Activated naive CD8-positive, alpha-beta T cell treated with anti-CD3 and anti-CD28 coated beads, Interleukin-2, amount 10 ng/mL, durations not matched to agents 7 days and 5 days (primary cell): ENCODE results near the gene HSPB6. TPM values are rescaled to one million over a fixed set of nuclear protein-coding genes. Genes with fewer than 3 reads are reported as not detected.

ENCODE experiments used
- ATAC-seq: fragments of 150-1000 bp; cut with Tn5 transposase; one replicate; pipeline ENCODE4 v1.10.0; 2021; ENCODE audit warnings: low read depth, moderate library complexity
- POLR2A ChIA-PET: fragments of 350-600 bp; sonication (Branson Sonifier 250); formaldehyde crosslinking; loops from one replicate; lab custom pipeline; 2021; ENCODE audit warnings: antibody characterized with exemption; lab: Charles Lee
- DNase-seq: peaks from one replicate; pipeline ENCODE4 v3.0.0; 2021
- H3K27ac Mint-ChIP-seq: one replicate; pipeline ENCODE4 v1.8.0; 2022; ENCODE audit warnings: mild to moderate bottlenecking, mixed read lengths
- H3K27me3 Mint-ChIP-seq: one replicate; pipeline ENCODE4 v1.8.0; 2022; ENCODE audit warnings: mild to moderate bottlenecking, moderate library complexity, mixed read lengths
- H3K36me3 Mint-ChIP-seq: one replicate; pipeline ENCODE4 v1.8.0; 2021; ENCODE audit warnings: mild to moderate bottlenecking, mixed read lengths
- H3K4me1 Mint-ChIP-seq: one replicate; pipeline ENCODE4 v1.8.0; 2021; ENCODE audit warnings: mixed read lengths
- H3K4me3 Mint-ChIP-seq: one replicate; pipeline ENCODE4 v1.8.0; 2022; ENCODE audit warnings: mild to moderate bottlenecking, moderate library complexity, mixed read lengths
- H3K9me3 Mint-ChIP-seq: one replicate; pipeline ENCODE4 v1.8.0; 2021; ENCODE audit warnings: mixed read lengths
- total RNA-seq, 2 experiments: library from RNA; stranded (reverse); gene quantifications; one replicate each; pipeline ENCODE4 v1.2.3, GENCODE V29; 2021

HSPB6 gene
- total RNA-seq, 2 experiments from 2014 or later: 0.36 TPM; not detected in 1

GRCh38 chr19:35742121-35742724 is 14.6 kb downstream of the HSPB6 start, which contains the start of gene IGFLR1:
IGFLR1 (minus strand) TSS chr19:35742452; CDS start chr19:35741180, 1,272 bp downstream.
- Mint-ChIP-seq H3K27ac (peak within 1 kb of the TSS; percentile 94), H3K4me3 (peak within 1 kb of the TSS; percentile 90), H3K4me1 (peaks cover 30% of the 10 kb centered on the region), H3K9me3 (no peaks in the 10 kb centered on the region), H3K36me3 (peaks cover 11% of the 10 kb centered on the region), H3K27me3 (no peaks in the 10 kb centered on the region)
- POLR2A ChIA-PET: interaction anchor here (1.0 to 4.5 kb wide), 5 partner anchors 14 to 98 kb away, joined by 4 to 32 read pairs (median 5); partner anchors contain the start of genes HSPB6 and KMT2B
- ATAC-seq: no peak
- peak; percentile 65 for DNase-seq

- POLR2A ChIA-PET: interaction anchor here (0.7 to 4.5 kb wide), 13 partner anchors 10 to 189 kb away, joined by 3 to 32 read pairs (median 5); partner anchors contain the start of genes HAUS5, HSPB6 and KMT2B
- ATAC-seq (no peak), DNase-seq (no peak)
- Mint-ChIP-seq H3K4me1 (peaks cover 31% of the 10 kb centered on the region), H3K27me3 (no peaks in the 10 kb centered on the region), H3K36me3 (peaks cover 13% of the 10 kb centered on the region), H3K4me3 (peak overlapping the region; percentile 96), H3K9me3 (no peaks in the 10 kb centered on the region), H3K27ac (peak overlapping the region; percentile 89)
Observed at GRCh38 chr19:35741203-35741515, 15.7 kb downstream of the HSPB6 start.

DNA sequence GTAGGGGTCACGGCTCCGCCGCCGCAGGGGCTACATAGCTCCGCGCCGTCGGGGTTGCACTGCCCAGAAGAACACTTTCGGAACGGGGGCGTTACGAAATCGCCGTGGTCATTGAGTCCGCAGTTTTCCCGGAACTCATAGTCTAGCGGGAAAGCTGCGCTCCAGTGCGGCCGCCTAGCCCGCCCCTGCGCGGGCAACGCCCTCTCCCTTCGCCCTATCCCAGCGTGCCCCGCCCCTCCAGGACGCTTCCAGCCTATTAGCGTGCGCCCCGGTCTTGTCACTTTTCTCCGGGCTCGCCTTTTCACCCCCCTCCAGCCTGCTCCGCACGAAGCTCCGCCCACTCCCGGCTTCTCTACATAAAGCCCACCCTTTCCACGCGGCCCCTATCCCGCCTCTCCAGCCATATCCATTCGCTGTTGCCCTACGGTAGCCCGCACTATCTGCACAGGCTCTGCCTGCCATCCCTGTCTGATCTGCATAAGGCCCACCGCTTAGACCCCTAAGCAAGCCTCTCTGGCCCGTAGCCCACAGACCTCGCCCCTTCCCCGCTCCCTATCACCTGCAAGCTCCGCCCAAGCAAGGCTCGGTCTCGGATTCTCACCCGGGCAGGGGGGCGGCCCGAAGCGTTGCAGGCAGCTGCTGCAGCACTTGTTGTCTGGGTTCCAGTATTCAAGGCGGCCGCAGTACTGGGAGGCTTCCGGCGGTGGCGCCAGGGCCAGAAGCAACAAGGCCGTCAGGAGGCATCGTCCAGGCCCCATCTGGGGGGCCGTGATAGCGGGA is 16.2 kb downstream of the HSPB6 start:
- no peaks in the 10 kb centered on the region for H3K27me3 Mint-ChIP-seq
- H3K36me3 Mint-ChIP-seq: peaks cover 13% of the 10 kb centered on the region
- peaks cover 31% of the 10 kb centered on the region for H3K4me1 Mint-ChIP-seq
- H3K9me3 Mint-ChIP-seq: no peaks in the 10 kb centered on the region
- H3K27ac Mint-ChIP-seq: peak overlapping the region; percentile 89
- POLR2A ChIA-PET: interaction anchor here (0.7 to 4.5 kb wide), 19 partner anchors 8 to 213 kb away, joined by 3 to 32 read pairs (median 3); partner anchors contain the start of genes COX6B1, HAUS5, KMT2B and LIN37
- ATAC-seq (peak; percentile 68), DNase-seq (peak; percentile 95)
- peak overlapping the region; percentile 96 for H3K4me3 Mint-ChIP-seq

DNA sequence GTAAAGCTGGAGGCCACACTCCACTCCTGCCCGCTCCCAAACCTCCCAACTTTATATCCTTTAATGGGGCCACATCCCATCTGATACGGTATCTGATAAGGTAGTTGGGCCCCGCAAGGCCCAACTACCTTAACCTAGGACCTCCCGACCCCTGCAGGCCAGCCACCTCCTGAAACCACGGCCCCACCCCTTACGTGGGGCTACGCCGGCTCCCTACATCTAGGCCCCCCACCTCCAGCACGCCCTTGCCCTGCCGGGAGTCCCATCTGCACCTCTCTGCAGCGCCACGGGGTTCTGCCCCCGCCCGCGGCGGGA is 16.8 kb downstream of the HSPB6 start:
- DNase-seq (no peak), ATAC-seq (peak; percentile 18)
- no peaks in the 10 kb centered on the region for H3K9me3 Mint-ChIP-seq
- peaks cover 33% of the 10 kb centered on the region for H3K4me1 Mint-ChIP-seq
- H3K4me3 Mint-ChIP-seq: peak overlapping the region; percentile 96
- no peaks in the 10 kb centered on the region for H3K27me3 Mint-ChIP-seq
- H3K27ac Mint-ChIP-seq: no peak overlapping the region
- POLR2A ChIA-PET: interaction anchor here (0.8 to 4.5 kb wide), 17 partner anchors 8 to 213 kb away, joined by 3 to 32 read pairs (median 3); partner anchors contain the start of genes COX6B1, KMT2B and LIN37
- H3K36me3 Mint-ChIP-seq: peaks cover 13% of the 10 kb centered on the region

DNA sequence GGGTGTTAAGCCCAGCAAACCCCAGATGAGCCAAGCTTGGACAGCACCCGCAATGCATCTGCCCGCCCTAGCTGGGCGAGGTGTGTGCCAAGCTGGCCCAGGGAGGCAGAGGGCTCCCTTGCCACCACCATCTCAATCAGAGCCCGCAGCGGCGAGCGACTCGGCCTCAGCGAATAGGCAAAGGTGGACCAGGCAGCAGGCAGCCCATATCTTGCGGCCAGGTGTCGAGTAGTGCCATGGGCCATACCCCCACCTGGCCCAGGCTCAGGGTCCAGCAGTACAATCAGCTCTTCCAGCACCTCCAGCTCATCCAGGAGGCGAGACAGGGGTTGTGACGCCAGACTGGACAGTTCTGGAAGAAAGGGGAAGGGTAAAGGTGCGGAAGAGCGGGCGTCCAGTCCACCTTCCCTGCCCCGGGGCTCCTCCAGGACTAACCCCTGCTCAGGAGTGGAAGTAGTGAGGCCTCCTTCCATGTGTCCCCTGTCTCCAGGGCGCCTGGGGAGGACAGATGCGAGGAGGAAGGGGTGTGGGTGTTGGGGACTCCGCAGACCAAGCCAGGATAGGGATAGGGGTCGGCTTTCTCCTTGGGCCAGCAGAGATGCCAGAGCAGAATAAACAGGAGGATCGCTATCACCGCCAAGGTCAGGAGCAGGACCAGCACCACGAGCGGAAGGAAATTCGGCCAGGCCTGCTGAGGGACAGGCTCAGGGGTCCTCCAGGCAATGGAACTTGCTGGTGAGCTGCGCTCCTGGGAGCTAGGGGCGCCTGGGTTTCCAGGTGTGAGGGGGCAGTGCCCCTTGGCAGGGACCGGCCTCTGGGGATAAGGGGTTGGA is 17.3 kb downstream of the HSPB6 start:
- POLR2A ChIA-PET: interaction anchor here (1.1 to 4.5 kb wide), 6 partner anchors 9 to 214 kb away, joined by 3 to 32 read pairs (median 7); partner anchors contain the start of genes KMT2B and LIN37
- peak overlapping the region; percentile 24 for H3K27ac Mint-ChIP-seq
- H3K36me3 Mint-ChIP-seq: peaks cover 13% of the 10 kb centered on the region
- H3K4me1 Mint-ChIP-seq: peaks cover 33% of the 10 kb centered on the region
- DNase-seq (no peak), ATAC-seq (no peak)
- H3K4me3 Mint-ChIP-seq: peak overlapping the region; percentile 96
- H3K27me3 Mint-ChIP-seq: no peaks in the 10 kb centered on the region
- no peaks in the 10 kb centered on the region for H3K9me3 Mint-ChIP-seq

GRCh38 chr19:35738887-35739229 is 18.0 kb downstream of the HSPB6 start:
- ATAC-seq: no peak
- peaks cover 13% of the 10 kb centered on the region for H3K36me3 Mint-ChIP-seq
- POLR2A ChIA-PET: interaction anchor here (2.0 to 4.5 kb wide), 2 partner anchors 9 to 20 kb away, joined by 11 to 32 read pairs; partner anchors contain the start of genes KMT2B and LIN37
- no peak for DNase-seq
- H3K27ac Mint-ChIP-seq: peak overlapping the region; percentile 36
- H3K4me3 Mint-ChIP-seq: no peak overlapping the region
- H3K4me1 Mint-ChIP-seq: peaks cover 30% of the 10 kb centered on the region
- no peaks in the 10 kb centered on the region for H3K27me3 Mint-ChIP-seq
- H3K9me3 Mint-ChIP-seq: no peaks in the 10 kb centered on the region

GRCh38 chr19:35738021-35738886 is 18.6 kb downstream of the HSPB6 start:
- ATAC-seq (no peak), DNase-seq (no peak)
- POLR2A ChIA-PET: interaction anchor here (1.3 to 1.4 kb wide), 3 partner anchors 7 to 166 kb away, joined by 4 to 8 read pairs (median 5); partner anchors contain the start of genes PSENEN and U2AF1L4
- H3K36me3 Mint-ChIP-seq: peaks cover 13% of the 10 kb centered on the region
- H3K4me3 Mint-ChIP-seq: no peak overlapping the region
- no peaks in the 10 kb centered on the region for H3K27me3 Mint-ChIP-seq
- H3K9me3 Mint-ChIP-seq: no peaks in the 10 kb centered on the region
- peaks cover 27% of the 10 kb centered on the region for H3K4me1 Mint-ChIP-seq
- peak overlapping the region; percentile 36 for H3K27ac Mint-ChIP-seq

DNA sequence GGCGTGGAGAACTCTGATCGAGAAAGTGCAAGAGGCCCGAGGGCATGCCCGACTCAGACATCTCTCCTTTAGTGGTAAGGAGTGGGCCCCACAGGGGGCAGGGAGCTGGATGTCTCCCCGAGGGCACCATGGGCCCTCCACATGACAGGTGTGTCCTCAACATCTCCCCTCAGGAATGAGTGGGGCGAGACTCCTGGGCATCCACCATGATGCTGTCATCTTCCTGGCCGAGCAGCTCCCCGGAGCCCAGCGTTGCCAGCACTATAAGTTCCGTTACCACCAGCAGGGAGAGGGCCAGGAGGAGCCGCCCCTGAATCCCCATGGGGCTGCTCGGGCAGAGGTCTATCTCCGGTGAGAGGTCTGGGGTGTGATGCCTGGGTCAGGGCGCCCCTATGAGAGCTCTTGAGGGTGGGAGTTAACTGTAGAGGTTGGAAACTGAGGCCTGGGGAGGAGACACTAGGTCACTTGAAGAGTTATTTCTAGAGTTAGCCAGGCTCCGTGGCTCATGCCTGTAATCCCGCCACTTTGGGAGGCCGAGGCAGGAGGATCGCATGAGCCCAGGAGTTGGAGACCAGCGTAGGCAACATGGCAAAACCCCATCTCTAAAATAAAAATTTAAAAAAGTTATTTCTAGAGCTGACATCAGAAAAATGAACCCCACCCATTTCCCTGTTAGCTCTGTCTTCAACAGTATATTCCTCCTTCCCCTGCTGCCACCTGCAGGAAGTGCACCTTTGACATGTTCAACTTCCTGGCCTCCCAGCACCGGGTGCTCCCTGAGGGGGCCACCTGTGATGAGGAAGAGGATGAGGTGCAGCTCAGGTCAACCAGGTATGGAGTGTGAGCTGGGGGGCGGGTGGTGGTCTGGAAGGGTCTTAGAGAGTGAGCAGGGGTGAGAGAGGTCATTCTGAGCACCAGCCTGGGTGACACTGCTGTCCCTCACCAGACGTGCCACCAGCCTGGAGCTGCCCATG is 19.6 kb downstream of the HSPB6 start:
- no peaks in the 10 kb centered on the region for H3K9me3 Mint-ChIP-seq
- POLR2A ChIA-PET: interaction anchor here (1.3 to 1.4 kb wide), 5 partner anchors 8 to 167 kb away, joined by 4 to 8 read pairs (median 7); partner anchors contain the start of genes LIN37, PSENEN and U2AF1L4
- peaks cover 19% of the 10 kb centered on the region for H3K4me1 Mint-ChIP-seq
- H3K27me3 Mint-ChIP-seq: no peaks in the 10 kb centered on the region
- DNase-seq (no peak), ATAC-seq (no peak)
- peaks cover 10% of the 10 kb centered on the region for H3K36me3 Mint-ChIP-seq
- peak overlapping the region; percentile 61 for H3K27ac Mint-ChIP-seq
- H3K4me3 Mint-ChIP-seq: no peak overlapping the region

DNA sequence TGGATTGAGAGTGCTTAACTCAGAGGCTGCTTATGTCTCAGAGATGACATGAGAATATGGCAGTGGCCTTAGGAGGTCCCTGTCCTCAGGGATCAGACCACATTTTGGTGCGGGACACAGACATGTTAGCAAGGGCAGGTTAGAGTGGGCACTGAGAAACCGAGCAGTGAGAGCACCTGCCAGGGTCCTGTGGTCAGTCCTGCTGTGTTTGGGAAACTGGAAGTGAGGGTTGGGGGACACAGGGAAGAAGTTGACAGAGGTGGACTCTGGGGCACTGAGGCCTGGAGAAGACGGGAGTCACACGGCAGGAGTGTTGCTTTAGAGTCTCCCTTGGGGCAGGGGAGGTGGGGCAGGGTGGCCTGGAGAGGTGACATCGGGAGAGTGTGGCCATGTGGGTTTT is 21.9 kb downstream of the HSPB6 start:
- H3K27me3 Mint-ChIP-seq: no peaks in the 10 kb centered on the region
- H3K4me3 Mint-ChIP-seq: no peak overlapping the region
- H3K4me1 Mint-ChIP-seq: peaks cover 15% of the 10 kb centered on the region
- no peak overlapping the region for H3K27ac Mint-ChIP-seq
- no peak for ATAC-seq
- H3K36me3 Mint-ChIP-seq: peaks cover 15% of the 10 kb centered on the region
- no peak for DNase-seq
- POLR2A ChIA-PET: no interaction called here
- H3K9me3 Mint-ChIP-seq: no peaks in the 10 kb centered on the region

DNA sequence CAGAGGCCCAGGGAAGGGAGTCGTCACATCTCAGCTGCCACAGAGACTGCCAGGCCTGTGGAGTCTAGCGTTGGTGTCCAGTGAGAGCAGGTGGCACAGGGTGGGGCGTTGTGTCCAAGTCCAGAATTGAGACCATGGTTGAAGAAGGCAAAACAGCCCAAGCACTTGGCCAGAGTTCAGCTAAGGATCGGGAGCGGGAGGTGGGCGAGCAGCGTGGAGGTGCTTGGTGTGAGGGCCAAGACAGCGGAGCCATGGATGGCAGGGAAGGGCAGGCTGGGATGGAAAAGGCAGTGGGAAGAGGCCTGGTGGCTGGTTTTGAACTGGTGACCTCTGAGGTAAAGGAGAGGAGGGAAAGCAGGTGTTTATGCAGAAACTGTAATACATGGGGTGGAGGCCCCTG is 22.6 kb downstream of the HSPB6 start:
- peaks cover 13% of the 10 kb centered on the region for H3K4me1 Mint-ChIP-seq
- H3K27me3 Mint-ChIP-seq: no peaks in the 10 kb centered on the region
- peaks cover 16% of the 10 kb centered on the region for H3K36me3 Mint-ChIP-seq
- H3K4me3 Mint-ChIP-seq: no peak overlapping the region
- no peak for DNase-seq
- H3K27ac Mint-ChIP-seq: peak overlapping the region; percentile 31
- POLR2A ChIA-PET: no interaction called here
- ATAC-seq: no peak
- H3K9me3 Mint-ChIP-seq: no peaks in the 10 kb centered on the region
